Ovary (tissue), 9 donors: Measurements from ENCODE around the gene THBD. TPM values are rescaled to one million over a fixed set of nuclear protein-coding genes. Genes with fewer than 3 reads are reported as not detected.

ENCODE experiments used
- DNase-seq, 5 donors: peaks; one replicate each; pipeline ENCODE4 v3.0.0-alpha.2; 2019 to 2020
- H3K27ac ChIP-seq, 2 donors: fragments of 200-600 bp; one replicate each; pipeline versions ENCODE4 v1.5.1 to v1.8.0; 2019 to 2022
- H3K27me3 ChIP-seq: fragments of 200-600 bp; one replicate; pipeline ENCODE4 v1.8.0; 2022
- H3K36me3 ChIP-seq: fragments of 200-600 bp; sonication (generic); one replicate; pipeline ENCODE4 v1.5.1; 2019
- H3K4me1 ChIP-seq: one replicate; pipeline ENCODE4 v1.8.1; 2013; ENCODE audit warnings: mild to moderate bottlenecking, moderate library complexity; ENCODE audit not compliant: insufficient read depth
- H3K4me3 ChIP-seq: fragments of 200-600 bp; sonication (generic); one replicate; pipeline ENCODE4 v1.5.1; 2017
- H3K9me3 ChIP-seq, 2 donors: fragments of 200-600 bp in 1 of 2; sonication (generic) in 1 of 2; one replicate each; pipeline versions ENCODE4 v1.5.1 to v1.8.1; 2013 to 2019; ENCODE audit warnings: mild to moderate bottlenecking in 1 of 2, moderate library complexity in 1 of 2
- CTCF ChIP-seq, 3 donors: fragments of 450-650 bp in 2 of 3; fragments of 200-600 bp in 1 of 3; IDR thresholded peaks; one replicate each; pipeline versions ENCODE4 v1.5.1 to v1.8.0; 2016 to 2022; ENCODE audit warnings: antibody characterized with exemption in 3 of 3, mild to moderate bottlenecking in 1 of 3
- EP300 ChIP-seq: sonication (generic); formaldehyde crosslinking; IDR thresholded peaks from one replicate; pipeline ENCODE4 v1.6.1; 2017; ENCODE audit warnings: antibody characterized with exemption
- POLR2A ChIP-seq: fragments of 450-650 bp; IDR thresholded peaks from one replicate; pipeline ENCODE4 v1.6.1; 2017; ENCODE audit warnings: antibody characterized with exemption, mild to moderate bottlenecking, moderate library complexity
- WGBS, 3 donors: extraction: QIAGEN DNeasy Blood & Tissue Kit in 1 of 3; methylation state at CpG; one replicate each; pipeline versions ENCODE4 v1.1.5 to v1.1.7; 2013 to 2017; 5-methylcytosine and 5-hydroxymethylcytosine counted together
- intact Hi-C, 4 donors: fragments of 100-400 bp; cut with DNase I; formaldehyde crosslinking; loops; one replicate each; pipeline versions ENCODE4 v1.11.0 to v1.15.1; 2022 to 2023
- polyA plus RNA-seq, 2 donors: library from polyadenylated mRNA; stranded (reverse); fragments of 200-250 nt in 1 of 2; fragments of 350-450 nt in 1 of 2; fragmentation: Illumina TruSeq in 1 of 2; extraction: RNeasy Lipid Tissue Mini Kit (QIAGEN cat#74804) in 1 of 2; gene quantifications; one replicate each; pipeline ENCODE4 v1.2.3, GENCODE V29; 2013 to 2014
- total RNA-seq, 7 donors: library from RNA; depleted of rRNA in 2 of 7; stranded (reverse); fragments of >200 nt in 2 of 7; fragmentation: NEBNext Ultra II Directional in 3 of 7; extraction: Animal tissue kit (Norgen Biotek cat#: 25700) in 3 of 7; gene quantifications; one replicate each; pipeline versions ENCODE4 v1.1.0 to v1.2.4, GENCODE V29; 2016 to 2023
- donor health status: DM: no; HTN: no; CAD: no; lungs with moderate emphysema.
- donor health status: DM: no; HTN: no; CAD: no.
- donor health status: Bipolar disorder and iron deficiency.
- donor health status: DM: yes; HTN: yes; CAD: no.
- donor health status: DM: no; HTN: no; CAD: no.
- donor health status: DM: yes; HTN: yes; CAD: no.

The THBD gene
- total and polyA plus RNA-seq, 9 donors = 2.5 to 29.3 (median 9.7) TPM

GRCh38 chr20:23050076-23050838, 785 bp upstream of the THBD start:
- no peaks in the 10 kb centered on the region for H3K36me3 ChIP-seq
- DNase-seq = peak; percentile 26 to 52 (median 41)
- TF ChIP-seq CTCF (IDR thresholded peaks at IDR 0.05) (no peak), EP300 (no peak), POLR2A (no peak)
- H3K27me3 ChIP-seq = no peaks in the 10 kb centered on the region
- peak overlapping the region; percentile 36 for H3K4me3 ChIP-seq
- WGBS, 3 donors = 1% methylated on average over 44 to 48 of the region's 48 CpGs
- H3K9me3 ChIP-seq = no peaks in the 10 kb centered on the region
- intact Hi-C loops = loop anchor here in 3 of 4 donors (2.0 to 10.0 kb wide), 6 partner anchors 95 to 572 kb away; no protein-coding TSS in a partner anchor
- peaks cover 7% of the 10 kb centered on the region for H3K4me1 ChIP-seq
- H3K27ac ChIP-seq = peak overlapping the region; percentile 17 to 36

DNA sequence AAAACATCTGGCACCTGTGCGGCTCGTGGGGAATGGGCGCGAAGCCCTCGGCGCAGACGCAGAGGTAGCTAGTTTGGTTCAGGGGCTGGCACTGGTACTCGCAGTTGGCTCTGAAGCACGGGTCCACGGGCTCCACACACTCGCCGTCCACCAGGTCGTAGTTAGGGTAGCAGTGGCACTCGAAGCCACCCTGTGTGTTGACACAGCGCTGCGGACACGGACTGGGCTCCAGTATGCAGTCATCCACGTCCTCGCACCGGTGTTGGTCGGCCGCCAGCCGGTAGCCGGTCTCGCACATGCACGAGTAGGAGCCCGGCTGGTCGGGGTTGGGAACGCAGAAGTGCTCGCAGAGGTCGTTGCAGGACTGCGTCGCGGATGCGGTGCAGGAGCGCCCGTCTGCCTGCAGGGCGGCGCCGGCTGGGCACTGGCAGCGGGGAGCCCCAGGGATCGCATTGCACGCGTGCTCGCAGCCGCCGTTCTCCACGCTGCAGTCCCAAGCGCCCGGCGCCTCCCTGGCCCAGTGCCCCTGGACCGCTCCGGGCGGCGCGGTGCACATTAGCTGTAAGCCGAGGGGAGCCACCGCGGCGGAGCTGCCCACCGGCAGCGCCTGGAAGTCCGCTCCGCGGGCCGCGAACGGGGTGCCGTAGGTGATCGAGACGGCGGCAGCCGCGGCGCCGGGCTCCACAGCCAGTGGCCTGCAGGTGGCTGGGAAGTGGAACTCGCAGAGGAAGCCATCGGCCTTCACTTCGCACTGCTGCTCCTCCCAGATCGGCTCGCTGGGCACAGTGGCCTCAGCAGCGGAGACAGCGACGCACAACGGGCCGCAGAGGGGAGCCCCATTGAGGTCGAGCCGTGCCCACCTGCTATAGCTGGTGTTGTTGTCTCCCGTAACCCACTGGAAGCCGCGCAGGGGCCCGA, 930 bp downstream of the THBD start:
- WGBS, 3 donors = 4 to 6% (median 5%) methylated on average over 64 to 92 of the region's 92 CpGs
- DNase-seq = peak in 3 of 5 donors; percentile 49 to 58 (median 50)
- H3K4me3 ChIP-seq = peak overlapping the region; percentile 36
- H3K27me3 ChIP-seq = no peaks in the 10 kb centered on the region
- no peaks in the 10 kb centered on the region for H3K9me3 ChIP-seq
- intact Hi-C loops = loop anchor here in 2 of 4 donors (5.0 to 10.0 kb wide), 3 partner anchors 194 to 356 kb away; no protein-coding TSS in a partner anchor
- TF ChIP-seq CTCF (IDR thresholded peaks at IDR 0.05) (peak in 1 of 3 donors; percentile 15), POLR2A (no peak)
- no peaks in the 10 kb centered on the region for H3K36me3 ChIP-seq
- peaks cover 7% of the 10 kb centered on the region for H3K4me1 ChIP-seq
- no peak overlapping the region for H3K27ac ChIP-seq

DNA sequence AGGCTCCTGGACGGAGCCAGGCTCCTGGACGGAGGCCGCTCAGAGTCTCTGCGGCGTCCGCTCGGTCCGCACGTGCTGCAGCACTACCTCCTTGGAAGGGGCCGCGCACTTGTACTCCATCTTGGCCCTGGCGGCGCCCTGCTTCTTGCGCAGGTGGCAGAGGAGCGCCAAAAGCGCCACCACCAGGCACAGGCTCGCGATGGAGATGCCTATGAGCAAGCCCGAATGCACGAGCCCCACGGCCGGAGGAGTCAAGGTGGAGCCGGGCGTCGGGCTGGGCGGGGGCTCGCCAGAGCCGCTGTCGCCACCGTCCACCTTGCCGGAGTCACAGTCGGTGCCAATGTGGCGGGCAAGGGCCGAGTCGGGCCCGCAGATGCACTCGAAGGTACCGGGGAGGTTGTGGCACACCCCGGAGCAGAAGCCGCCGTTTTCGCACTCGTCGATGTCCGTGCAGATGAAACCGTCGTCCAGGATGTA, 1.7 kb downstream of the THBD start:
- intact Hi-C loops = loop anchor here in 2 of 4 donors (5.0 to 10.0 kb wide), 3 partner anchors 195 to 355 kb away; no protein-coding TSS in a partner anchor
- 16 to 31% (median 25%) methylated on average over 27 to 47 of the region's 47 CpGs for WGBS, 3 donors
- Histone ChIP-seq H3K4me1 (peaks cover 7% of the 10 kb centered on the region), H3K4me3 (peak overlapping the region; percentile 36), H3K27me3 (no peaks in the 10 kb centered on the region), H3K27ac (no peak overlapping the region), H3K9me3 (no peaks in the 10 kb centered on the region), H3K36me3 (no peaks in the 10 kb centered on the region)
- TF ChIP-seq CTCF (IDR thresholded peaks at IDR 0.05) = no peak
- no peak for TF ChIP-seq POLR2A
- no peak for TF ChIP-seq EP300
- DNase-seq = peak in 1 of 5 donors; percentile 39
